Measurements from ENCODE around the gene CGB7.
"Not testable (repeated sequence)": the region's sequence is repeated elsewhere in the genome, so short reads cannot be mapped to it uniquely, and the experiment has no call there.

The CGB7 gene

GRCh38 chr19:49039736-49040135 lies 17.8 kb downstream of the CGB7 start:
- DNase-seq: not testable (repeated sequence)

DNA sequence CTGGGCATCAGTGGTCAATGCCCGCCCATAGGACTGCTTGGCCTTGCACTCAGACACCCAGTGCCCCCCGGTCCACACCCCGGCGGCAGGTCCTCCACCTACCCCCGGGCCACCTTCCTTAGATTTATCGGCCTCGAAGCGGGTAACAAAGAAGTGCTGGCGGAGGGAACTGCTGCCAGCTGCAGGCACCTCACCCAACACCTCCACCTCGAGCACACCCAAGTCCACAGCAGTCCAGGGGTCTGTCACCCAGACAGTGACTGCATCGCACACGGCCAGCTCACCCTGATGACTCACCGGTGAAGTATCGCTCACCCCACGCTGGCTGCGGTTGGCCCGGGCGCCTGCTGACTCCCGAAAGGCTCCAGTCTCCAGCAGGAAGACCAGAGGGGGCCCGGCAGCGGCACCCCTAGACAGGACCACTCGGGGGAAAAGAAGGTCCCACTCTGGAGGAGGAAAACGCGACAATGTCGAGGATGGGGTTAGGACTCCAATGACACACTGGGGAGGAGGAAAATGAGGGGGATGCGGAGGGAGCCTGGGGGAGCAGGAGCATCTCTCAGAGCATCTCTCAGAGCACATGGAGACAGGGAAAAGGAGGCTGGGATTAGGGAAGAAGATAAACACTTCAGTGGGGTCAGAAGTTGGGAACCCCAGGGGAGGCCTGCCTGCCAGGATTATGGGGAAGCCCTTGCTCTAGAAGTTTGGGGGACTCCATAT lies 18.8 kb downstream of the CGB7 start:
- not testable (repeated sequence) for DNase-seq

- DNase-seq: not testable (repeated sequence)
Observed at GRCh38 chr19:49038111-49038510, 19.4 kb downstream of the CGB7 start.

GRCh38 chr19:49036815-49037214 lies 20.7 kb downstream of the CGB7 start, which contains the start of gene CGB1:
Gene CGB1 (minus strand): TSS chr19:49036895. CDS start chr19:49036711, 184 bp downstream.
- DNase-seq: peak; percentile 48

GRCh38 chr19:49031642-49032301 lies 25.8 kb downstream of the CGB7 start, which contains the start of gene CGB2:
Gene CGB2 (plus strand): TSS chr19:49031890. CDS start chr19:49032096, 206 bp downstream.
- DNase-seq: peak; percentile 71

DNA sequence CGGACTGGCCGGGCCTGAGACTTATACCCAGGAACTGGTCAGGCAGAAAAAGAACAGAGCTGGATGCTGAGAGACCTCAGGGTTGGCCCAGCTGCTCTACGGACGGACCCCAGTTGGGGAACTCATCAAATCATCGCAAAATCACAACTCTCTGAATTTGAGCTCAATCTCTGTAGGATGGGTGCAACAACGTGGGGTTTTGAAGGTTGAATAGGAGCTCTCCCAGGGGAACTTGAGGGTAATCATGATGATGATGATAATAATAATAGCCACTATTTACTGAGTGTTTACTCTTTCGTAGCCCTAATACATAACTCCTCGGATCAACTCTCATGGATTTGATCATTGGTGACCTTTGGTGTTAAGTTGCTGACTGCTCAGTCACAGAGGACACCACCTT lies 27.2 kb downstream of the CGB7 start:
- not testable (repeated sequence) for DNase-seq

DNA sequence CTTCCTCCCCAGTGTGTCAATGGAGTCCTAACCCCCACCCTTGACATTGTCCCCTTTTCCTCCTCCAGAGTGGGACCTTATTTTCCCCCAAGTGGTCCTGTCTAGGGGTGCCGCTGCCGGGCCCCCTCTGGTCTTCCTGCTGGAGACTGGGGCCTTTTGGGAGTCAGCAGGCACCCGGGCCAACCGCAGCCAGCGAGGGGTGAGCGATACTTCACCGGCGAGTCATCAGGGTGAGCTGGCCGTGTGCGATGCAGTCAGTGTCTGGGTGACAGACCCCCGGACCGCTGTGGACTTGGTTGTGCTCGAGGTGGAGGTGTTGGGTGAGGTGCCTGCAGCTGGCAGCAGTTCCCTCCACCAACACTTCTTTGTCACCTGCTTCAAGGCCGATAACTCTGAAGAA lies 27.8 kb downstream of the CGB7 start:
- not testable (repeated sequence) for DNase-seq

GRCh38 chr19:49028686-49029085 lies 28.9 kb downstream of the CGB7 start:
- DNase-seq: not testable (repeated sequence)

GRCh38 chr19:49025599-49025998 lies 31.9 kb downstream of the CGB7 start:
- not testable (repeated sequence) for DNase-seq

GRCh38 chr19:49025088-49025487 lies 32.5 kb downstream of the CGB7 start:
- DNase-seq: not testable (repeated sequence)

GRCh38 chr19:49024233-49024632 lies 33.3 kb downstream of the CGB7 start, which contains the start of gene CGB3:
Gene CGB3 (minus strand): TSS chr19:49024333. CDS start chr19:49023971, 362 bp downstream.
- not testable (repeated sequence) for DNase-seq

DNA sequence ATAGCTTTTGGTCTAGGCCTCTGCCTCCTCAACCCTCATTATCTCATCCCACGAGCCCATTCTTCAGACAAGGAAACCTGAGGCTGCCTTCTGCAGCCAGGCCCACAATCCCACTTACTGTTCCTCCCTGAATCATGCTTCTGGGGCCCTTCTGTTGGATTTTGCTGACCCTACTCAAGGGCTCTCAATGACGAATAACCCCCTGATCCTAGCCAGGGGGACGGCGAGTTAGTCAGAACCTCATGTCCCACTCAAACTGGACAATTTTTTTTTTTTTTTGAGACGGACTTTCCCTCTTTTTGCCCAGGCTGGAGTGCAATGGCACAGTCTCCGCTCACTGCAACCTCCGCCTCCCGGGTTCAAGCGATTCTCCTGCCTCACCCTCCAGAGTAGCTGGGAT lies 35.4 kb downstream of the CGB7 start:
- DNase-seq: no peak

GRCh38 chr19:49020931-49021895 lies 36.3 kb downstream of the CGB7 start:
- DNase-seq: no peak

DNA sequence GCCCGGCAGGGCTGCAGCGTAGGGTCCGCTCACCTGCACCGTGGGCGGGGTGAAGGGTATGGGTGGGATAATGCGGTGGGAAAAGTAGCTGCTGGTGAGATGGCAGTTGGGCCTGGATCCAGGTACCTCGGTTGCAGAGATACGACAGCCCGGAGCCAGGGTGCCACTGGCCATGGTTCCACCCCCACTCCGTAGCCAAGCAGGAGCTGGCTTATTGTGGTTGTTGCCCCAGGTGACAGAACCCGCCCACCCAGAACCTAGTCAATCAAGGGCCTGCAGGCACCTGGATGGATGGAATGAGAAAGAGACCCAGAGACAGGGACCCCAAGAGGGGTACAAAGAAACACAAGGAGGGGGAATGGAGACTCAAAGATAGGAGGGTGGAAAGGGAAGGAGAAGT lies 37.2 kb downstream of the CGB7 start:
- DNase-seq: no peak

GRCh38 chr19:49019242-49019932 lies 38.2 kb downstream of the CGB7 start:
- peak; percentile 69 for DNase-seq

GRCh38 chr19:49018388-49019241 lies 38.9 kb downstream of the CGB7 start:
- not testable (repeated sequence) for DNase-seq

GRCh38 chr19:49017666-49018351 lies 39.7 kb downstream of the CGB7 start:
- DNase-seq: peak; percentile 69

GRCh38 chr19:49017041-49017665 lies 40.4 kb downstream of the CGB7 start, which contains the start of gene LHB:
Gene LHB (minus strand): TSS chr19:49017091. CDS start chr19:49017081, 10 bp downstream.
- no peak for DNase-seq

DNA sequence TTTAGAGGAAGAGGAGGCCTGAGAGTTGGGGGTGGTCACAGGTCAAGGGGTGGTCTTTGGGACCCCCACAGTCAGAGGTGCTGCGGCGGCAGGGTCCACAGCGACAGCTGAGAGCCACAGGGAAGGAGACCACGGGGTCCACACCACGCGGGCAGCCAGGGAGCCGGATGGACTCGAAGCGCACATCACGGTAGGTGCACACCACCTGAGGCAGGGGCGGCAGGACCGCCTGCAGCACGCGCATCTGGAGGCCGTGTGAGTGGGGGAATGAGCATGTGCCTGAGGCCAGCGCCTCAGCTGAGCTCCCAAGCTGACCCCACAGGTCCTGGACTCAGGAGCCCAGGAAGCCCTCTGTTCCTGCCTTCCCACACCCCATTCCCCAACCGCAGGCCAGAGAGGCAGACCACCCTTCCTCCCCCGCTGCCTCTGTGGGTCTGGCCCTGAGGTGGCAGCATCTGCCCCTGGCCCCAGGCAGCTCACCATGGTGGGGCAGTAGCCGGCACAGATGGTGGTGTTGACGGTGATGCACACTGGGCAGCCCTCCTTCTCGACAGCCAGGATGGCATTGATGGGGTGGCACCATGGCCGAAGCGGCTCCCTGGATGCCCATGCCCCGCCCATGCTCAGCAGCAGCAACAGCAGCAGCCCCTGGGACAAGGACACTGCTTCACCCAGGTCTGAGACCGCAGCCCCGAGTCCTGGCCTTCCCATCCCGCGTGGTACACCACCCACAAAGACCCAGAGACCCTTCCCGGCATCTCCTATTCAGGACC lies 41.3 kb downstream of the CGB7 start:
- DNase-seq: no peak

Measured in activated CD8-positive, alpha-beta memory T cell treated with anti-CD3 and anti-CD28 coated beads, Interleukin-2, amount 50 U/mL, for 4 hours (primary cell).